Astrocyte (in vitro differentiated cells and primary cell): ENCODE measurements around the gene ZBTB38.

ENCODE experiments used
- CTCF ChIP-seq: IDR thresholded peaks from 2 replicates; pipeline ENCODE4 v1.5.1; 2011; ENCODE audit warnings: low read depth, mild to moderate bottlenecking, inconsistent platforms, low read length, moderate library complexity; ENCODE audit not compliant: insufficient read depth
- EZH2 ChIP-seq: IDR thresholded peaks from 2 replicates; pipeline ENCODE4 v1.6.1; 2012; ENCODE audit warnings: mild to moderate bottlenecking, low read length, inconsistent platforms; ENCODE audit not compliant: insufficient read depth

GRCh38 chr3:141370065-141370533, 1.8 kb downstream of the ZBTB38 start:
- TF ChIP-seq CTCF = peak; percentile 21
- no peak for TF ChIP-seq EZH2
